Fibroblast of lung (primary cell): ENCODE measurements around the gene ARHGAP28. TPM values are rescaled to one million over a fixed set of nuclear protein-coding genes. Genes with fewer than 3 reads are reported as not detected.
"Not testable (repeated sequence)": the region's sequence is repeated elsewhere in the genome, so short reads cannot be mapped to it uniquely, and the experiment has no call there.

ENCODE experiments used
- DNase-seq, 2 donors: peaks; one replicate each; pipeline versions ENCODE4 v3.0.0 to v3.0.0-alpha.2; 2010; ENCODE audit warnings: low read depth in 2 of 2
- H2AFZ ChIP-seq: 2 replicates; pipeline ENCODE4 v1.5.1; 2012; ENCODE audit warnings: low read length, control low read depth, inconsistent platforms
- H3K27ac ChIP-seq: 2 replicates; pipeline ENCODE4 v1.5.1; 2011; ENCODE audit warnings: low read length, control low read depth; ENCODE audit not compliant: insufficient read depth
- H3K27me3 ChIP-seq: 2 replicates; pipeline ENCODE4 v1.5.1; 2011; ENCODE audit warnings: mild to moderate bottlenecking, low read length; ENCODE audit not compliant: control insufficient read depth, insufficient read depth
- H3K36me3 ChIP-seq: 2 replicates; pipeline ENCODE4 v1.5.1; 2011; ENCODE audit warnings: low read length; ENCODE audit not compliant: control insufficient read depth, insufficient read depth
- H3K4me1 ChIP-seq: 2 replicates; pipeline ENCODE4 v1.5.1; 2011; ENCODE audit warnings: low read length; ENCODE audit not compliant: control insufficient read depth, insufficient read depth; ENCODE audit errors: extremely low read depth
- H3K4me2 ChIP-seq: 2 replicates; pipeline ENCODE4 v1.5.1; 2011; ENCODE audit warnings: low read length, control low read depth; ENCODE audit not compliant: insufficient read depth; ENCODE audit errors: extremely low read depth
- H3K4me3 ChIP-seq, 4 experiments: fragments of 200-600 bp in 1 of 4; sonication (generic) in 1 of 4; replicated peaks in 1 of 4; 2 replicates each; pipeline ENCODE4 v1.5.1; 2011 to 2016; ENCODE audit warnings: low read length in 4 of 4, low read depth in 3 of 4, mild to moderate bottlenecking in 3 of 4, control low read depth in 2 of 4, inconsistent platforms in 1 of 4, mixed read lengths in 1 of 4; ENCODE audit not compliant: insufficient read depth in 1 of 4; ENCODE audit errors: control extremely low read depth in 1 of 4
- H3K79me2 ChIP-seq: 2 replicates; pipeline ENCODE4 v1.5.1; 2012; ENCODE audit warnings: mild to moderate bottlenecking, low read length, inconsistent platforms; ENCODE audit not compliant: control insufficient read depth, insufficient read depth
- H3K9ac ChIP-seq: 2 replicates; pipeline ENCODE4 v1.5.1; 2011; ENCODE audit warnings: mild to moderate bottlenecking, low read length, control low read depth; ENCODE audit not compliant: insufficient read depth
- H3K9me3 ChIP-seq: 2 replicates; pipeline ENCODE4 v1.5.1; 2012; ENCODE audit warnings: low read depth, low read length; ENCODE audit not compliant: control insufficient read depth, insufficient read depth
- H4K20me1 ChIP-seq: 2 replicates; pipeline ENCODE4 v1.5.1; 2011; ENCODE audit warnings: low read length; ENCODE audit not compliant: control insufficient read depth, insufficient read depth; ENCODE audit errors: extremely low read depth
- CTCF ChIP-seq, 2 donors: IDR thresholded peaks in 1 of 2; conservative IDR thresholded peaks in 1 of 2; 1 replicate in 1 of 2; 2 replicates in 1 of 2; pipeline ENCODE4 v1.5.1; 2011 to 2012; ENCODE audit warnings: low read length in 2 of 2, control low read depth in 1 of 2, inconsistent platforms in 1 of 2, low read depth in 1 of 2, mild to moderate bottlenecking in 1 of 2
- EZH2 ChIP-seq: IDR thresholded peaks from 2 replicates; pipeline ENCODE4 v1.5.1; 2012; ENCODE audit warnings: low read length, control low read depth, mild to moderate bottlenecking; ENCODE audit errors: missing control alignments
- polyA plus RNA-seq, 2 donors: library from polyadenylated mRNA; depleted of rRNA in 1 of 2; stranded (reverse) in 1 of 2; unstranded in 1 of 2; fragments of >200 nt; gene quantifications; 2 replicates each; pipeline ENCODE4 v1.2.1, GENCODE V29; 2011 to 2012; ENCODE audit warnings: missing spikeins in 1 of 2
- total RNA-seq: library from RNA; depleted of rRNA; stranded (reverse); fragments of >200 nt; gene quantifications from 2 replicates; pipeline ENCODE4 v1.2.1, GENCODE V29; 2014

The ARHGAP28 gene
- total and polyA plus RNA-seq, 2 donors (not counting 1 experiment from before 2014, with no cell fraction given), result 3.3 to 35.0 TPM

GRCh38 chr18:6938003-6938402 lies 208.5 kb downstream of the ARHGAP28 start:
- H3K79me2 ChIP-seq, result no peaks in the 10 kb centered on the region
- no peak for DNase-seq
- no peaks in the 10 kb centered on the region for H3K9me3 ChIP-seq
- H3K27me3 ChIP-seq, result no peaks in the 10 kb centered on the region
- no peaks in the 10 kb centered on the region for H3K4me1 ChIP-seq
- no peak overlapping the region for H3K4me3 ChIP-seq
- H3K4me2 ChIP-seq, result no peak overlapping the region
- TF ChIP-seq CTCF (conservative IDR thresholded peaks at IDR 0.05 in 1 of 2, IDR thresholded peaks at IDR 0.05 in 1 of 2; ENCODE audit: low read depth in 1 of 2, low read length in 2 of 2), result no peak
- no peak for TF ChIP-seq EZH2
- H3K36me3 ChIP-seq, result no peaks in the 10 kb centered on the region
- H3K27ac ChIP-seq, result no peak overlapping the region
- H3K9ac ChIP-seq, result no peak overlapping the region
- H2AFZ ChIP-seq, result no peak overlapping the region
- no peaks in the 10 kb centered on the region for H4K20me1 ChIP-seq

- not testable (repeated sequence) for H3K9me3 ChIP-seq, H3K4me2 ChIP-seq, H3K36me3 ChIP-seq, H4K20me1 ChIP-seq, DNase-seq, H3K4me1 ChIP-seq, H2AFZ ChIP-seq, H3K27ac ChIP-seq, H3K9ac ChIP-seq, H3K27me3 ChIP-seq, H3K4me3 ChIP-seq, H3K79me2 ChIP-seq
These were observed 208.9 kb downstream of the ARHGAP28 start for GRCh38 chr18:6938403-6938802.

- no peaks in the 10 kb centered on the region for H3K9me3 ChIP-seq
- DNase-seq, result no peak
These were observed 210.5 kb downstream of the ARHGAP28 start for GRCh38 chr18:6939972-6940371.

More at GRCh38 chr18:6939972-6940371, 210.5 kb downstream of the ARHGAP28 start:
- Histone ChIP-seq H2AFZ (no peak overlapping the region), H3K36me3 (no peaks in the 10 kb centered on the region), H3K4me1 (no peaks in the 10 kb centered on the region), H3K79me2 (no peaks in the 10 kb centered on the region), H3K27me3 (no peaks in the 10 kb centered on the region), H3K9ac (no peak overlapping the region), H4K20me1 (no peaks in the 10 kb centered on the region), H3K4me2 (no peak overlapping the region), H3K4me3 (no peak overlapping the region), H3K27ac (no peak overlapping the region)
- TF ChIP-seq EZH2, result no peak
- no peak for TF ChIP-seq CTCF (conservative IDR thresholded peaks at IDR 0.05 in 1 of 2, IDR thresholded peaks at IDR 0.05 in 1 of 2; ENCODE audit: low read depth in 1 of 2, low read length in 2 of 2)
